ENCODE results near the gene ENPP6.

The ENPP6 gene

GRCh38 chr4:184171011-184171410 lies 46.7 kb downstream of the ENPP6 start:
- Histone ChIP-seq H3K9me3 (replicated peaks; ENCODE audit: insufficient read depth, low read length) (no peaks in the 10 kb centered on the region), H2AFZ (ENCODE audit: low read length) (no peak overlapping the region), H3K4me1 (ENCODE audit: low read length) (no peaks in the 10 kb centered on the region; the same call in 1 of the 2 replicates), H3K4me3 (ENCODE audit: low read length) (no peak overlapping the region), H3K27ac (ENCODE audit: low read length) (no peak overlapping the region), H3K9me2 (replicated peaks; ENCODE audit: insufficient read depth, low read length) (no peaks in the 10 kb centered on the region), H3K4me2 (ENCODE audit: low read depth, low read length) (no peak overlapping the region), H3K9ac (ENCODE audit: low read length) (no peak overlapping the region), H3K79me2 (ENCODE audit: low read length) (no peaks in the 10 kb centered on the region), H3F3A (ENCODE audit: insufficient read depth, low read length) (no peaks in the 10 kb centered on the region), H4K20me1 (ENCODE audit: insufficient read depth, low read length) (no peaks in the 10 kb centered on the region), H3K36me3 (replicated peaks; ENCODE audit: insufficient read depth, low read length) (no peaks in the 10 kb centered on the region), H3K27me3 (replicated peaks; ENCODE audit: insufficient read depth, low read length) (no peaks in the 10 kb centered on the region)
- TF ChIP-seq EZH2 (optimal IDR thresholded peaks at IDR 0.05; ENCODE audit: low read depth, low read length) (no peak), EZH2phosphoT487 (IDR thresholded peaks at IDR 0.05; ENCODE audit: low read length) (no peak), CTCF (IDR thresholded peaks at IDR 0.05; ENCODE audit: low read length) (no peak)
- DNase-seq: no peak

- Histone ChIP-seq H4K20me1 (ENCODE audit: insufficient read depth, low read length) (no peaks in the 10 kb centered on the region), H3K4me3 (ENCODE audit: low read length) (no peak overlapping the region), H3K4me2 (ENCODE audit: low read depth, low read length) (no peak overlapping the region), H3K27ac (ENCODE audit: low read length) (no peak overlapping the region), H3K9me3 (replicated peaks; ENCODE audit: insufficient read depth, low read length) (no peaks in the 10 kb centered on the region), H2AFZ (ENCODE audit: low read length) (no peak overlapping the region), H3K36me3 (replicated peaks; ENCODE audit: insufficient read depth, low read length) (no peaks in the 10 kb centered on the region), H3K9me2 (replicated peaks; ENCODE audit: insufficient read depth, low read length) (no peaks in the 10 kb centered on the region), H3F3A (ENCODE audit: insufficient read depth, low read length) (no peaks in the 10 kb centered on the region), H3K79me2 (ENCODE audit: low read length) (no peaks in the 10 kb centered on the region), H3K27me3 (replicated peaks; ENCODE audit: insufficient read depth, low read length) (no peaks in the 10 kb centered on the region), H3K9ac (ENCODE audit: low read length) (no peak overlapping the region), H3K4me1 (ENCODE audit: low read length) (no peaks in the 10 kb centered on the region; the same call in 1 of the 2 replicates)
- no peak for DNase-seq
- TF ChIP-seq EZH2 (optimal IDR thresholded peaks at IDR 0.05; ENCODE audit: low read depth, low read length) (no peak), CTCF (IDR thresholded peaks at IDR 0.05; ENCODE audit: low read length) (no peak), EZH2phosphoT487 (IDR thresholded peaks at IDR 0.05; ENCODE audit: low read length) (no peak)
Observed at GRCh38 chr4:184169225-184169867, 48.3 kb downstream of the ENPP6 start.

GRCh38 chr4:184168406-184169019 lies 49.2 kb downstream of the ENPP6 start:
- H3K27ac ChIP-seq (ENCODE audit: low read length): no peak overlapping the region
- peak; percentile 61 for DNase-seq
- H3K9ac ChIP-seq (ENCODE audit: low read length): peak overlapping the region; percentile 7; the same call in 1 of the 2 replicates
- no peaks in the 10 kb centered on the region for H3K9me3 ChIP-seq (replicated peaks; ENCODE audit: insufficient read depth, low read length)
- H4K20me1 ChIP-seq (ENCODE audit: insufficient read depth, low read length): no peaks in the 10 kb centered on the region
- no peaks in the 10 kb centered on the region for H3F3A ChIP-seq (ENCODE audit: insufficient read depth, low read length)
- peak overlapping the region; percentile 70 for H3K4me2 ChIP-seq (ENCODE audit: low read depth, low read length)
- TF ChIP-seq EZH2 (optimal IDR thresholded peaks at IDR 0.05; ENCODE audit: low read depth, low read length) (no peak), CTCF (IDR thresholded peaks at IDR 0.05; ENCODE audit: low read length) (peak; percentile 95), EZH2phosphoT487 (IDR thresholded peaks at IDR 0.05; ENCODE audit: low read length) (no peak)
- peak overlapping the region; percentile 41 for H3K4me3 ChIP-seq (ENCODE audit: low read length)
- H3K4me1 ChIP-seq (ENCODE audit: low read length): no peaks in the 10 kb centered on the region; the same call in 1 of the 2 replicates
- peak overlapping the region; percentile 54 for H2AFZ ChIP-seq (ENCODE audit: low read length)
- no peaks in the 10 kb centered on the region for H3K79me2 ChIP-seq (ENCODE audit: low read length)
- H3K9me2 ChIP-seq (replicated peaks; ENCODE audit: insufficient read depth, low read length): no peaks in the 10 kb centered on the region
- H3K36me3 ChIP-seq (replicated peaks; ENCODE audit: insufficient read depth, low read length): no peaks in the 10 kb centered on the region
- no peaks in the 10 kb centered on the region for H3K27me3 ChIP-seq (replicated peaks; ENCODE audit: insufficient read depth, low read length)
